HepG2 (cell line): Measurements from ENCODE around the gene OPA3. TPM values are rescaled to one million over a fixed set of nuclear protein-coding genes. Genes with fewer than 3 reads are reported as not detected.

ENCODE experiments used
- ATAC-seq: fragments of 200-7000 bp; cut with Tn5 transposase; 3 replicates; pipeline ENCODE4 v1.9.1; 2020; ENCODE audit warnings: mild to moderate bottlenecking, moderate library complexity
- BruUV-seq: library from RNA; stranded (reverse); fragments of 400-500 nt; replicated peaks from 2 replicates; lab custom pipeline; 2021; lab: Mats Ljungman, UMichigan
- CTCF ChIA-PET: fragments of 300-600 bp; formaldehyde crosslinking; extraction: SDS; loops from one replicate; lab custom pipeline; 2021; ENCODE audit warnings: low total read pairs, inconsistent platforms, low intra/inter-chr PET ratio; lab: Yijun Ruan, JAX
- POLR2A ChIA-PET: fragments of 350-600 bp; sonication (Branson Sonifier 250); formaldehyde crosslinking; loops from one replicate; lab custom pipeline; 2020; ENCODE audit warnings: antibody characterized with exemption, inconsistent platforms; lab: Yijun Ruan, JAX
- DNase-seq: peaks from one replicate; pipeline ENCODE4 v3.0.0-alpha.2; 2015; ENCODE audit warnings: low spot score
- FAIRE-seq: peaks from 3 replicates; lab custom pipeline; 2011; peaks lifted over from hg19 to GRCh38; lab: Jason Lieb, UNC
- H2AFZ ChIP-seq: one replicate; pipeline ENCODE4 v1.6.1; 2011; ENCODE audit warnings: low read length, inconsistent platforms
- H3K27ac ChIP-seq: fragments of 300-600 bp; 3 replicates; pipeline ENCODE4 v1.8.0; 2011; ENCODE audit warnings: mixed run types, mild to moderate bottlenecking, mixed read lengths, low read length, inconsistent platforms; ENCODE audit not compliant: insufficient read depth; ENCODE audit errors: extremely low read length
- H3K27me3 ChIP-seq, 2 experiments: fragments of 200-600 bp in 1 of 2; 2 replicates in 1 of 2; 3 replicates in 1 of 2; pipeline versions ENCODE4 v1.6.0 to v1.8.0; 2011; ENCODE audit warnings: low read length in 2 of 2, mild to moderate bottlenecking in 2 of 2, moderate library complexity in 2 of 2, inconsistent platforms in 1 of 2; ENCODE audit not compliant: insufficient read depth in 2 of 2, control insufficient read depth in 1 of 2
- H3K36me3 ChIP-seq, 2 experiments: fragments of 200-600 bp in 1 of 2; replicated peaks in 1 of 2; 2 replicates in 1 of 2; 3 replicates in 1 of 2; pipeline versions ENCODE4 v1.5.1 to v1.8.0; 2011; ENCODE audit warnings: low read length in 2 of 2, inconsistent platforms in 1 of 2; ENCODE audit not compliant: insufficient read depth in 2 of 2, control insufficient read depth in 1 of 2
- H3K4me1 ChIP-seq: 2 replicates; pipeline ENCODE4 v1.5.1; 2012; ENCODE audit warnings: low read length, inconsistent platforms; ENCODE audit not compliant: insufficient read depth
- H3K4me2 ChIP-seq: 2 replicates; pipeline ENCODE4 v1.6.0; 2011; ENCODE audit warnings: low read depth, low read length, inconsistent platforms
- H3K4me3 ChIP-seq, 3 experiments: fragments of 200-600 bp in 1 of 3; sonication (generic), shearing (Covaris generic) in 1 of 3; replicated peaks in 1 of 3; 2 replicates each; pipeline ENCODE4 v1.5.1; 2011 to 2016; ENCODE audit warnings: low read length in 3 of 3, inconsistent platforms in 2 of 3, low read depth in 2 of 3, mild to moderate bottlenecking in 2 of 3, control low read depth in 1 of 3, mixed read lengths in 1 of 3; ENCODE audit not compliant: insufficient read depth in 1 of 3
- H3K79me2 ChIP-seq: one replicate; pipeline ENCODE4 v1.6.1; 2011; ENCODE audit warnings: low read length, inconsistent platforms; ENCODE audit not compliant: insufficient read depth
- H3K9ac ChIP-seq: 2 replicates; pipeline ENCODE4 v1.6.0; 2011; ENCODE audit warnings: mild to moderate bottlenecking, low read depth, low read length, inconsistent platforms; ENCODE audit not compliant: insufficient read depth
- H3K9me3 ChIP-seq: 2 replicates; pipeline ENCODE4 v1.5.1; 2012; ENCODE audit warnings: mild to moderate bottlenecking, low read length
- H4K20me1 ChIP-seq: 2 replicates; pipeline ENCODE4 v1.6.0; 2011; ENCODE audit warnings: inconsistent platforms, mild to moderate bottlenecking, low read length, moderate library complexity; ENCODE audit not compliant: insufficient read depth
- ETV6 ChIP-seq: sonication (generic); formaldehyde crosslinking; conservative IDR thresholded peaks from 2 replicates; pipeline ENCODE4 v1.4.0; 2020; ENCODE audit warnings: missing genetic modification reagents
- FOSL2 ChIP-seq: sonication (generic); formaldehyde crosslinking; IDR thresholded peaks from 2 replicates; pipeline ENCODE4 v1.4.0; 2020; ENCODE audit warnings: missing genetic modification reagents
- GFI1 ChIP-seq: sonication (generic); formaldehyde crosslinking; IDR thresholded peaks from 2 replicates; pipeline ENCODE4 v1.5.0; 2020; ENCODE audit warnings: missing genetic modification reagents, mild to moderate bottlenecking, borderline replicate concordance
- HNF4A ChIP-seq: sonication (generic); formaldehyde crosslinking; IDR thresholded peaks from 2 replicates; pipeline ENCODE4 v1.4.0; 2020; ENCODE audit warnings: missing genetic modification reagents
- RBAK ChIP-seq: sonication (generic); formaldehyde crosslinking; IDR thresholded peaks from 2 replicates; pipeline ENCODE4 v1.5.1; 2020; ENCODE audit warnings: mild to moderate bottlenecking, missing genetic modification reagents
- RCOR2 ChIP-seq: IDR thresholded peaks from 2 replicates; pipeline ENCODE4 v1.6.1; 2016; ENCODE audit warnings: missing biosample characterization, missing genetic modification reagents
- REPIN1 ChIP-seq: sonication (generic); formaldehyde crosslinking; IDR thresholded peaks from 2 replicates; pipeline ENCODE4 v1.8.0; 2022; ENCODE audit warnings: missing genetic modification reagents, low read depth, mild to moderate bottlenecking, borderline replicate concordance
- SP5 ChIP-seq: IDR thresholded peaks from 2 replicates; pipeline ENCODE4 v1.6.1; 2016; ENCODE audit warnings: low read depth, borderline replicate concordance
- TBX2 ChIP-seq: sonication (generic); formaldehyde crosslinking; IDR thresholded peaks from 2 replicates; pipeline ENCODE4 v1.5.0; 2020; ENCODE audit warnings: missing genetic modification reagents, mild to moderate bottlenecking, borderline replicate concordance
- ZBTB38 ChIP-seq: sonication (generic); formaldehyde crosslinking; IDR thresholded peaks from 2 replicates; pipeline ENCODE4 v1.5.1; 2020; ENCODE audit warnings: mild to moderate bottlenecking, missing genetic modification reagents
- ZNF136 ChIP-seq: sonication (generic); formaldehyde crosslinking; IDR thresholded peaks from 2 replicates; pipeline ENCODE4 v1.8.1; 2022; ENCODE audit warnings: low read depth, mild to moderate bottlenecking, moderate library complexity, missing genetic modification reagents
- ZNF709 ChIP-seq: sonication (generic); formaldehyde crosslinking; IDR thresholded peaks from 2 replicates; pipeline ENCODE4 v1.5.0; 2020; ENCODE audit warnings: mild to moderate bottlenecking, missing genetic modification reagents
- WGBS: methylation state at CpG from one replicate; pipeline ENCODE4 v1.1.6; 2017; ENCODE audit warnings: low lambda C conversion rate; 5-methylcytosine and 5-hydroxymethylcytosine counted together
- in situ Hi-C: cut with HindIII; loops from 2 replicates; pipeline ENCODE4 v1.10.0; 2017; ENCODE audit warnings: low pct_unique_long_range_greater_than_20kb; ENCODE audit not compliant: extremely low pct_ligation_motif_present
- intact Hi-C: fragments of 100-400 bp; cut with micrococcal nuclease; formaldehyde crosslinking; loops from one replicate; pipeline ENCODE4 v1.10.0; 2022; ENCODE audit not compliant: unreplicated experiment
- polyA plus RNA-seq, 8 experiments: library from polyadenylated mRNA; depleted of rRNA in 3 of 8; stranded (reverse) in 7 of 8; unstranded in 1 of 8; fragments of >200 nt; fragmentation: Illumina TruSeq in 4 of 8; extraction: Trizol in 4 of 8; gene quantifications; 2 replicates each; pipeline versions ENCODE4 v1.2.1 to v1.2.3, GENCODE V29; 2011 to 2016; ENCODE audit warnings: low read depth in 4 of 8, missing spikeins in 1 of 8, mixed read lengths in 1 of 8; ENCODE audit not compliant: insufficient read depth in 1 of 8
- total RNA-seq, 5 experiments: library from RNA; depleted of rRNA; stranded (reverse); fragments of >200 nt; fragmentation: Illumina TruSeq; extraction: Trizol; gene quantifications; 2 replicates each; pipeline ENCODE4 v1.2.3, GENCODE V29; 2016; ENCODE audit warnings: low read depth in 1 of 5
- TF ChIP-seq, protein P1 (sequence below): sonication (generic); formaldehyde crosslinking; conservative IDR thresholded peaks from 2 replicates; pipeline ENCODE4 v1.4.0; 2020; ENCODE audit warnings: missing genetic modification reagents
- TF ChIP-seq, protein P2 (sequence below): sonication (generic); formaldehyde crosslinking; conservative IDR thresholded peaks from 2 replicates; pipeline ENCODE4 v1.4.0; 2020; ENCODE audit warnings: missing genetic modification reagents
- TF ChIP-seq, protein P3 (sequence below): sonication (generic); formaldehyde crosslinking; IDR thresholded peaks from 2 replicates; pipeline ENCODE4 v1.9.0; 2022; ENCODE audit warnings: low read depth, missing genetic modification reagents
- TF ChIP-seq, protein P4 (sequence below): sonication (generic); formaldehyde crosslinking; IDR thresholded peaks from 2 replicates; pipeline ENCODE4 v1.5.1; 2020; ENCODE audit warnings: mild to moderate bottlenecking, missing genetic modification reagents

OPA3 gene
- total and polyA plus RNA-seq, 2 of the 13 experiments (the other 11 are each of a cell fraction or from before 2014, with no cell fraction given): 8.3 to 17.7 TPM

DNA sequence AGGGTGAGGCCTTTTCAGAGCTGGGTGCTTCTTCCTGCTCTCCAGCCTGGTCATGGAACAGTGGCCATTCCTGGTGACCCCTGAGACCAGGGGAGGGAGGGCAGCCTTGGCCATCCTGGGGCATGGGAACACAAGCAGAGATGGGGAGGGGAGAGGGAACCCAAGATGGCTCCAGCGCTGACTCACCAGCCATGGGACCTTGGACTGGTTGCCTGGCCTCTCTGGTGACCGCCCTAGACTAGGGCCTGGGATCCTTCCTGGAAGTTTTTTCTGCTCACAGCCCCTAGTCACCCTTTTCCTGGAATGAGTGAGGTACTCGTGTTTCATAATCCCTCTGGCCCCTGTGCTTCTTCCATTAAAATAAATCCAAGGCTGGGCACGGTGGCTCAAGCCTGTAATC is 3.3 kb upstream of the OPA3 start:
- Histone ChIP-seq H3K9me3 (no peaks in the 10 kb centered on the region), H3K4me2 (peak overlapping the region; percentile 30; the same call in 1 of the 2 replicates), H3K4me1 (peaks cover 42% of the 10 kb centered on the region), H3K4me3 (no peak overlapping the region), H4K20me1 (no peaks in the 10 kb centered on the region), H3K9ac (0 out of 2 replicates have a peak overlapping the region, but pooled peaks have one; percentile 13), H2AFZ (peak overlapping the region; percentile 76), H3K79me2 (peaks cover 2% of the 10 kb centered on the region), H3K36me3 (no peaks in the 10 kb centered on the region), H3K27me3 (no peaks in the 10 kb centered on the region; a peak in 1 of 5 replicates), H3K27ac (peak overlapping the region; percentile 38)
- 57% methylated on average over 3 of the region's 4 CpGs for WGBS
- BruUV-seq: no TSS peak
- intact Hi-C loops (no loop called here), in situ Hi-C loops (no loop called here)
- CTCF ChIA-PET: interaction anchor here (0.6 kb wide), 1 partner anchor 30 kb away, joined by 3 read pairs; no protein-coding TSS in a partner anchor
- FAIRE-seq (no peak), ATAC-seq (no peak), DNase-seq (peak; percentile 47)
- POLR2A ChIA-PET: interaction anchor here (1.4 kb wide), 1 partner anchor 56 kb away, joined by 4 read pairs; no protein-coding TSS in a partner anchor
- TF ChIP-seq REPIN1 (CRISPR knock-in tag) (no peak), ZNF136 (CRISPR knock-in tag) (no peak), RCOR2 (CRISPR knock-in tag) (no peak), HNF4A (CRISPR knock-in tag) (0 out of 2 replicates have a peak, but pooled peaks have one; percentile 5), ETV6 (CRISPR knock-in tag) (no peak), FOSL2 (CRISPR knock-in tag) (peak; percentile 85), RBAK (no peak), GFI1 (CRISPR knock-in tag) (no peak), ZNF709 (no peak), ZBTB38 (CRISPR knock-in tag) (peak; percentile 92), TBX2 (CRISPR knock-in tag) (0 out of 2 replicates have a peak, but pooled peaks have one; percentile 18), SP5 (CRISPR knock-in tag) (no peak)
- TF ChIP-seq, protein P1, sequence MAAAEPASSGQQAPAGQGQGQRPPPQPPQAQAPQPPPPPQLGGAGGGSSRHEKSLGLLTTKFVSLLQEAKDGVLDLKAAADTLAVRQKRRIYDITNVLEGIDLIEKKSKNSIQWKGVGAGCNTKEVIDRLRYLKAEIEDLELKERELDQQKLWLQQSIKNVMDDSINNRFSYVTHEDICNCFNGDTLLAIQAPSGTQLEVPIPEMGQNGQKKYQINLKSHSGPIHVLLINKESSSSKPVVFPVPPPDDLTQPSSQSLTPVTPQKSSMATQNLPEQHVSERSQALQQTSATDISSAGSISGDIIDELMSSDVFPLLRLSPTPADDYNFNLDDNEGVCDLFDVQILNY (CRISPR knock-in tag): no peak
- TF ChIP-seq, protein P2, sequence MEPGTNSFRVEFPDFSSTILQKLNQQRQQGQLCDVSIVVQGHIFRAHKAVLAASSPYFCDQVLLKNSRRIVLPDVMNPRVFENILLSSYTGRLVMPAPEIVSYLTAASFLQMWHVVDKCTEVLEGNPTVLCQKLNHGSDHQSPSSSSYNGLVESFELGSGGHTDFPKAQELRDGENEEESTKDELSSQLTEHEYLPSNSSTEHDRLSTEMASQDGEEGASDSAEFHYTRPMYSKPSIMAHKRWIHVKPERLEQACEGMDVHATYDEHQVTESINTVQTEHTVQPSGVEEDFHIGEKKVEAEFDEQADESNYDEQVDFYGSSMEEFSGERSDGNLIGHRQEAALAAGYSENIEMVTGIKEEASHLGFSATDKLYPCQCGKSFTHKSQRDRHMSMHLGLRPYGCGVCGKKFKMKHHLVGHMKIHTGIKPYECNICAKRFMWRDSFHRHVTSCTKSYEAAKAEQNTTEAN: no peak
- TF ChIP-seq, protein P3, sequence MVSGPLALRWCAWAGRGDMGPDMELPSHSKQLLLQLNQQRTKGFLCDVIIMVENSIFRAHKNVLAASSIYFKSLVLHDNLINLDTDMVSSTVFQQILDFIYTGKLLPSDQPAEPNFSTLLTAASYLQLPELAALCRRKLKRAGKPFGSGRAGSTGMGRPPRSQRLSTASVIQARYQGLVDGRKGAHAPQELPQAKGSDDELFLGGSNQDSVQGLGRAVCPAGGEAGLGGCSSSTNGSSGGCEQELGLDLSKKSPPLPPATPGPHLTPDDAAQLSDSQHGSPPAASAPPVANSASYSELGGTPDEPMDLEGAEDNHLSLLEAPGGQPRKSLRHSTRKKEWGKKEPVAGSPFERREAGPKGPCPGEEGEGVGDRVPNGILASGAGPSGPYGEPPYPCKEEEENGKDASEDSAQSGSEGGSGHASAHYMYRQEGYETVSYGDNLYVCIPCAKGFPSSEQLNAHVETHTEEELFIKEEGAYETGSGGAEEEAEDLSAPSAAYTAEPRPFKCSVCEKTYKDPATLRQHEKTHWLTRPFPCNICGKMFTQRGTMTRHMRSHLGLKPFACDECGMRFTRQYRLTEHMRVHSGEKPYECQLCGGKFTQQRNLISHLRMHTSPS: no peak
- TF ChIP-seq, protein P4, sequence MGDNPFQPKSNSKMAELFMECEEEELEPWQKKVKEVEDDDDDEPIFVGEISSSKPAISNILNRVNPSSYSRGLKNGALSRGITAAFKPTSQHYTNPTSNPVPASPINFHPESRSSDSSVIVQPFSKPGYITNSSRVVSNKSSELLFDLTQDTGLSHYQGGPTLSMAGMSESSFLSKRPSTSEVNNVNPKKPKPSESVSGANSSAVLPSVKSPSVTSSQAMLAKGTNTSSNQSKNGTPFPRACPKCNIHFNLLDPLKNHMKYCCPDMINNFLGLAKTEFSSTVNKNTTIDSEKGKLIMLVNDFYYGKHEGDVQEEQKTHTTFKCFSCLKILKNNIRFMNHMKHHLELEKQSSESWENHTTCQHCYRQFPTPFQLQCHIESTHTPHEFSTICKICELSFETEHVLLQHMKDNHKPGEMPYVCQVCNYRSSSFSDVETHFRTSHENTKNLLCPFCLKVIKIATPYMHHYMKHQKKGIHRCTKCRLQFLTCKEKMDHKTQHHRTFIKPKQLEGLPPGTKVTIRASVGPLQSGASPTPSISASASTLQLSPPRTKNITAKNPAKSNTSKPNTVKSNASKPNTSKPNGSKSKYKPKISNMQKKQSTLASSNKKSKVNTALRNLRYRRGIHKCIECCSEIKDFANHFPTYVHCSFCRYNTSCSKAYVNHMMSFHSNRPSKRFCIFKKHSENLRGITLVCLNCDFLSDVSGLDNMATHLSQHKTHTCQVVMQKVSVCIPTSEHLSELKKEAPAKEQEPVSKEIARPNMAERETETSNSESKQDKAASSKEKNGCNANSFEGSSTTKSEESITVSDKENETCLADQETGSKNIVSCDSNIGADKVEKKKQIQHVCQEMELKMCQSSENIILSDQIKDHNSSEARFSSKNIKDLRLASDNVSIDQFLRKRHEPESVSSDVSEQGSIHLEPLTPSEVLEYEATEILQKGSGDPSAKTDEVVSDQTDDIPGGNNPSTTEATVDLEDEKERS: no peak
